Anterior cingulate cortex (tissue), 58 donors: ENCODE results near the gene FAM83G.

ENCODE experiments used
- DNase-seq, 58 donors: peaks; one replicate each; lab custom pipeline; 2025; lab: John Stamatoyannopoulos, UW

FAM83G gene

GRCh38 chr17:18993905-18994526 lies 10.5 kb downstream of the FAM83G start:
- DNase-seq = no peak

GRCh38 chr17:18992454-18993130 lies 12.0 kb downstream of the FAM83G start:
- DNase-seq = no peak

- no peak for DNase-seq
Observed at GRCh38 chr17:18991531-18992315, 12.8 kb downstream of the FAM83G start.

- DNase-seq = no peak
Observed at GRCh38 chr17:18990331-18990730, 14.2 kb downstream of the FAM83G start.

- DNase-seq = no peak
Observed at GRCh38 chr17:18988546-18989173, 15.9 kb downstream of the FAM83G start.

GRCh38 chr17:18987862-18988545 lies 16.6 kb downstream of the FAM83G start:
- DNase-seq = no peak

- no peak for DNase-seq
Observed at GRCh38 chr17:18987230-18987610, 17.3 kb downstream of the FAM83G start.

- DNase-seq = no peak
Observed at GRCh38 chr17:18986541-18987229, 17.9 kb downstream of the FAM83G start.

GRCh38 chr17:18985475-18985874 lies 19.1 kb downstream of the FAM83G start:
- DNase-seq = no peak

GRCh38 chr17:18984273-18985114 lies 20.1 kb downstream of the FAM83G start:
- DNase-seq = no peak

GRCh38 chr17:18981642-18982424 lies 22.7 kb downstream of the FAM83G start:
- no peak for DNase-seq

GRCh38 chr17:18981335-18981641 lies 23.3 kb downstream of the FAM83G start:
- no peak for DNase-seq

GRCh38 chr17:18980682-18981334 lies 23.8 kb downstream of the FAM83G start:
- no peak for DNase-seq

GRCh38 chr17:18978655-18979054 lies 25.9 kb downstream of the FAM83G start:
- DNase-seq = no peak

- no peak for DNase-seq
Observed at GRCh38 chr17:18978050-18978449, 26.5 kb downstream of the FAM83G start.

- no peak for DNase-seq
Observed at GRCh38 chr17:18977646-18978045, 26.9 kb downstream of the FAM83G start.

GRCh38 chr17:18977021-18977420 lies 27.5 kb downstream of the FAM83G start:
- no peak for DNase-seq

- no peak for DNase-seq
Observed at GRCh38 chr17:18976201-18976600, 28.4 kb downstream of the FAM83G start.
